ENCODE measurements around the gene AFTPH. TPM values are rescaled to one million over a fixed set of nuclear protein-coding genes. Genes with fewer than 3 reads are reported as not detected.

Gene AFTPH
- total and polyA plus RNA-seq, 9 of the 15 experiments (the other 6 are each of a cell fraction or from before 2014, with no cell fraction given): 8.0 to 26.2 (median 13.8) TPM

GRCh38 chr2:64606479-64607363, 82.6 kb downstream of the AFTPH start (continued):
- TF ChIP-seq ARID3A (IDR thresholded peaks at IDR 0.05; ENCODE audit: borderline replicate concordance, low read depth, low read length): no peak
- TF ChIP-seq XRCC3 (IDR thresholded peaks at IDR 0.05): no peak
- TF ChIP-seq NFXL1 (CRISPR knock-in tag; IDR thresholded peaks at IDR 0.05): no peak
- TF ChIP-seq E2F3 (CRISPR knock-in tag; IDR thresholded peaks at IDR 0.05): no peak
- TF ChIP-seq E2F8 (IDR thresholded peaks at IDR 0.05; ENCODE audit: low read depth, partially characterized antibody): no peak
- TF ChIP-seq RBM17 (IDR thresholded peaks at IDR 0.05; ENCODE audit: borderline replicate concordance, low read depth, low read length): no peak
- no peak for TF ChIP-seq ZNF764 (CRISPR knock-in tag; IDR thresholded peaks at IDR 0.05; ENCODE audit: low read depth)
- TF ChIP-seq CGGBP1 (CRISPR knock-in tag; IDR thresholded peaks at IDR 0.05): 0 out of 2 replicates have a peak, but pooled peaks have one; percentile 52
- no peak for TF ChIP-seq ATF1 (CRISPR knock-in tag; IDR thresholded peaks at IDR 0.05)
- peak; percentile 71 for TF ChIP-seq ATF1 (tag; IDR thresholded peaks at IDR 0.05)
- no peak for TF ChIP-seq KAT8 (IDR thresholded peaks at IDR 0.05; ENCODE audit: low read depth)
- TF ChIP-seq HMG20B (CRISPR knock-in tag; IDR thresholded peaks at IDR 0.05): no peak
- no peak for TF ChIP-seq GTF2F1 (IDR thresholded peaks at IDR 0.05; ENCODE audit: low read depth, low read length)
- no peak for TF ChIP-seq ZNF668 (CRISPR knock-in tag; IDR thresholded peaks at IDR 0.05)
- TF ChIP-seq HMGN3 (IDR thresholded peaks at IDR 0.05; ENCODE audit: borderline replicate concordance, extremely low read depth, insufficient read length, low read depth, low read length): no peak
- peak in 1 of 2 experiments; percentile 31; a peak in 1 of 4 replicates for TF ChIP-seq RCOR1 (IDR thresholded peaks at IDR 0.05; ENCODE audit: borderline replicate concordance in 1 of 2, low read depth in 2 of 2, low read length in 2 of 2)
- no peak for TF ChIP-seq TGIF2 (CRISPR knock-in tag; IDR thresholded peaks at IDR 0.05)
- TF ChIP-seq NR4A1 (CRISPR knock-in tag; IDR thresholded peaks at IDR 0.05): no peak
- TF ChIP-seq NR4A1 (tag; IDR thresholded peaks at IDR 0.05): no peak; the same call in 1 of the 2 replicates
- TF ChIP-seq MTF1 (CRISPR knock-in tag; IDR thresholded peaks at IDR 0.05; ENCODE audit: borderline replicate concordance): no peak
- TF ChIP-seq ZNF589 (CRISPR knock-in tag; IDR thresholded peaks at IDR 0.05; ENCODE audit: low read depth): 0 out of 2 replicates have a peak, but pooled peaks have one; percentile 40
- no peak for TF ChIP-seq ZC3H11A (IDR thresholded peaks at IDR 0.05; ENCODE audit: low read depth, low read length)
- no peak for TF ChIP-seq ELF1 (tag; IDR thresholded peaks at IDR 0.05)

Measured in K562 (cell line).